OCI-LY3 (cell line): ENCODE results near the gene NOS1.

Source experiments
- H2AFZ ChIP-seq: fragments of 200-600, 300-600 bp; shearing (Covaris generic); 2 replicates; pipeline ENCODE4 v1.6.0; 2014; ENCODE audit warnings: antibody characterized with exemption, low read depth, low read length
- H3K27ac ChIP-seq: fragments of 200-600, 300-600 bp; sonication (generic); 2 replicates; pipeline ENCODE4 v1.5.1; 2014; ENCODE audit warnings: mild to moderate bottlenecking, low read length, moderate library complexity, mixed read lengths
- H3K27me3 ChIP-seq: fragments of 200-600, 300-600 bp; sonication (generic); 2 replicates; pipeline ENCODE4 v1.6.1; 2014; ENCODE audit warnings: low read depth, low read length, mixed read lengths
- H3K36me3 ChIP-seq: fragments of 200-600, 300-600 bp; sonication (generic); replicated peaks from 2 replicates; pipeline ENCODE3; 2014; ENCODE audit warnings: low read depth, low read length, mixed read lengths
- H3K4me1 ChIP-seq: fragments of 300-600, 200-600 bp; sonication (generic); 2 replicates; pipeline ENCODE4 v1.6.1; 2014; ENCODE audit warnings: low read length, mixed read lengths
- H3K4me2 ChIP-seq: fragments of 200-600, 300-600 bp; sonication (generic); 2 replicates; pipeline ENCODE4 v1.6.1; 2014; ENCODE audit warnings: low read length, mixed read lengths
- H3K4me3 ChIP-seq: fragments of 300-600, 200-600 bp; sonication (generic); 2 replicates; pipeline ENCODE4 v1.5.1; 2014; ENCODE audit warnings: antibody characterized with exemption, mild to moderate bottlenecking, low read length, moderate library complexity
- H3K79me2 ChIP-seq: fragments of 300-600, 200-600 bp; shearing (Covaris generic); 2 replicates; pipeline ENCODE4 v1.6.1; 2014; ENCODE audit warnings: mild to moderate bottlenecking, low read length, mixed read lengths
- H3K9ac ChIP-seq: fragments of 300-600, 200-600 bp; shearing (Covaris generic); 2 replicates; pipeline ENCODE4 v1.6.0; 2014; ENCODE audit warnings: mild to moderate bottlenecking, low read length, moderate library complexity
- H3K9me3 ChIP-seq: fragments of 200-600, 300-600 bp; shearing (Covaris generic); 2 replicates; pipeline ENCODE4 v1.6.1; 2014; ENCODE audit warnings: low read length, mixed read lengths; ENCODE audit not compliant: insufficient read depth
- H4K20me1 ChIP-seq: fragments of 200-600, 300-600 bp; sonication (generic); 2 replicates; pipeline ENCODE4 v1.6.1; 2016; ENCODE audit warnings: low read length, mixed read lengths; ENCODE audit not compliant: insufficient read depth
- EZH2phosphoT487 ChIP-seq: fragments of 200-600 bp; shearing (Covaris generic); IDR thresholded peaks from 2 replicates; pipeline ENCODE4 v1.6.1; 2018; ENCODE audit warnings: antibody characterized with exemption, mixed run types, low read depth
- TF ChIP-seq, protein P1 (sequence below): fragments of 200-600, 300-600 bp; sonication (generic); IDR thresholded peaks from 2 replicates; pipeline ENCODE4 v1.5.1; 2014; ENCODE audit warnings: antibody characterized with exemption, low read length, low read depth

NOS1 gene

DNA sequence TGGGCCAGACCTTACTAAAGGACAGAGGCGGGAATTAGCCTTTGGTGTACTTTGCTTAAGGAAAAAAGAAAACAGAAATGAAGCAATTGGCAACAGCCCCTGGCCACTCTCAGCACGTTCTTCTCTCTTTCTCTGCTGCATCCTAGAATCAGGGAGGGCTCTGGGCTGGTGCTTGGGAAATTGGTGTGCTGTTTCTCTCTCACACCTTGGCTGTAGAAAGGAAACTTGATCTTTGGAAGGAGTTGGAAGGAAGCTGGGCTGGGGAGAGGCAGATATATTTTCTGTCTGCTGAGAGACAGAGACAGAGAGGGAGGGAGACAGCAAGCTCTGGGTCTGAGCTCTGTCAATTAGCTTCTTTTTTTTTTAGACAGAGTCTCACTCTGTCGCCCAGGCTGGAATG is 27.4 kb downstream of the NOS1 start:
- no peak overlapping the region for H3K9ac ChIP-seq
- 0 out of 2 replicates have a peak overlapping the region, but pooled peaks have one; percentile 53 for H3K4me2 ChIP-seq

DNA sequence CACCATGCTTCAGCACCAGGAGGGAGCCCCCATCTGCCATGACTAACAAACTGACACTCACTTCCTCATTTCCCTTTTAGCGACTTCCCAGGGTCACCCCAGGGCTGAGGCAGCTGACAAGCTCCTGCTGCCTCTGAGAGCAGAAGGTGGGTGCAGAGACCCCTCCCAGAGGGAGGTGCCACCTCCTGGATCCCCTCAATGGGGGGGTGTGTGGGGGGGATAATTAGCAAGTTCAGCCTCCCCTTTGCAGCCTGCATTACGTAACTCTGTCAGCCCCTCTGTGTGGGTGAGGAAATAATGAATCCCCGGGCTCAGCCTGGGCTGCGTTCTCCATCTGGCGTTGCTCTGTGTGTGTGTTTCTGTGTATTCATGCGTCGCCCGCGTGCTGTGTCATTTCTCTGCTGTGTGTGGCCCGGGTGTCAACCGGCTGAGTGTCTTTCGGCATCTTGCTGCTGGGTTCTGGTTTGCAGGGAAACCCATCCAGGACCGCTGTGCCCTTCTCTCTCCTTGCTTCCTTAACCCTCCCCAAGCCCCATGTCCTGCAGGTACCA is 28.0 kb downstream of the NOS1 start:
- Histone ChIP-seq H3K4me1 (0 out of 2 replicates have a peak, but pooled peaks cover 6% of the 10 kb centered on the region), H4K20me1 (no peaks in the 10 kb centered on the region), H3K36me3 (no peaks in the 10 kb centered on the region), H3K27me3 (peaks cover 12% of the 10 kb centered on the region; the same call in 1 of the 2 replicates), H3K9ac (no peak overlapping the region), H3K27ac (no peak overlapping the region), H3K4me3 (no peak overlapping the region), H3K9me3 (no peaks in the 10 kb centered on the region), H2AFZ (no peak overlapping the region), H3K79me2 (no peaks in the 10 kb centered on the region), H3K4me2 (peak overlapping the region; percentile 53)
- TF ChIP-seq, protein P1, sequence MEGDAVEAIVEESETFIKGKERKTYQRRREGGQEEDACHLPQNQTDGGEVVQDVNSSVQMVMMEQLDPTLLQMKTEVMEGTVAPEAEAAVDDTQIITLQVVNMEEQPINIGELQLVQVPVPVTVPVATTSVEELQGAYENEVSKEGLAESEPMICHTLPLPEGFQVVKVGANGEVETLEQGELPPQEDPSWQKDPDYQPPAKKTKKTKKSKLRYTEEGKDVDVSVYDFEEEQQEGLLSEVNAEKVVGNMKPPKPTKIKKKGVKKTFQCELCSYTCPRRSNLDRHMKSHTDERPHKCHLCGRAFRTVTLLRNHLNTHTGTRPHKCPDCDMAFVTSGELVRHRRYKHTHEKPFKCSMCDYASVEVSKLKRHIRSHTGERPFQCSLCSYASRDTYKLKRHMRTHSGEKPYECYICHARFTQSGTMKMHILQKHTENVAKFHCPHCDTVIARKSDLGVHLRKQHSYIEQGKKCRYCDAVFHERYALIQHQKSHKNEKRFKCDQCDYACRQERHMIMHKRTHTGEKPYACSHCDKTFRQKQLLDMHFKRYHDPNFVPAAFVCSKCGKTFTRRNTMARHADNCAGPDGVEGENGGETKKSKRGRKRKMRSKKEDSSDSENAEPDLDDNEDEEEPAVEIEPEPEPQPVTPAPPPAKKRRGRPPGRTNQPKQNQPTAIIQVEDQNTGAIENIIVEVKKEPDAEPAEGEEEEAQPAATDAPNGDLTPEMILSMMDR: no peak
- TF ChIP-seq EZH2phosphoT487: no peak

More for the DNA sequence above, 27.4 kb downstream of the NOS1 start:
- H3K9me3 ChIP-seq: no peaks in the 10 kb centered on the region
- no peaks in the 10 kb centered on the region for H3K79me2 ChIP-seq
- no peak overlapping the region for H3K27ac ChIP-seq
- H3K4me1 ChIP-seq: 0 out of 2 replicates have a peak, but pooled peaks cover 6% of the 10 kb centered on the region
- H4K20me1 ChIP-seq: no peaks in the 10 kb centered on the region
- no peaks in the 10 kb centered on the region for H3K36me3 ChIP-seq
- no peak overlapping the region for H3K4me3 ChIP-seq
- no peak overlapping the region for H2AFZ ChIP-seq
- H3K27me3 ChIP-seq: peaks cover 12% of the 10 kb centered on the region; the same call in 1 of the 2 replicates
- TF ChIP-seq EZH2phosphoT487: no peak
- TF ChIP-seq, protein P1: no peak

DNA sequence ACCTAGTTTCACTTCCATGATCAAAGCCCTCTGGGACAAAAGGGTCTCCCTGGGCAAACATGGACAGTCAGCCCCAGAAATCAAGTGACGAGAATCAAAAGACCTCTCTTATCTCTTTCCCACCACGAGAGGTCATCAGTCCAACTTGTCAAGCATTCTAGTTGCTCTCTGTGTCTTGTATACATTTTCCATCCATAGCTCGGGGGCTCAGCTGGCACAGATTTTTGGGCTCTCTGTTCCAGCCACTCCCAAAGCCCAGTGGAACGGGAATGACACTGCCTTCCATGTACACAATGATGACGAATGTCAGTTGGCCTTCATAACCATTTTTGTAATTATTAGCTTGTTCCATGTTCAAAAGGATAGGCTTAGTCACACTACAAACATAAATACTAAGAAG is 29.7 kb downstream of the NOS1 start:
- TF ChIP-seq, protein P1: peak; percentile 34
- TF ChIP-seq EZH2phosphoT487: no peak
- Histone ChIP-seq H2AFZ (no peak overlapping the region), H3K4me1 (0 out of 2 replicates have a peak, but pooled peaks cover 6% of the 10 kb centered on the region), H3K9ac (no peak overlapping the region), H3K27ac (no peak overlapping the region), H3K9me3 (no peaks in the 10 kb centered on the region), H3K27me3 (peaks cover 18% of the 10 kb centered on the region), H3K4me3 (no peak overlapping the region), H4K20me1 (no peaks in the 10 kb centered on the region), H3K36me3 (no peaks in the 10 kb centered on the region), H3K4me2 (no peak overlapping the region), H3K79me2 (no peaks in the 10 kb centered on the region)

DNA sequence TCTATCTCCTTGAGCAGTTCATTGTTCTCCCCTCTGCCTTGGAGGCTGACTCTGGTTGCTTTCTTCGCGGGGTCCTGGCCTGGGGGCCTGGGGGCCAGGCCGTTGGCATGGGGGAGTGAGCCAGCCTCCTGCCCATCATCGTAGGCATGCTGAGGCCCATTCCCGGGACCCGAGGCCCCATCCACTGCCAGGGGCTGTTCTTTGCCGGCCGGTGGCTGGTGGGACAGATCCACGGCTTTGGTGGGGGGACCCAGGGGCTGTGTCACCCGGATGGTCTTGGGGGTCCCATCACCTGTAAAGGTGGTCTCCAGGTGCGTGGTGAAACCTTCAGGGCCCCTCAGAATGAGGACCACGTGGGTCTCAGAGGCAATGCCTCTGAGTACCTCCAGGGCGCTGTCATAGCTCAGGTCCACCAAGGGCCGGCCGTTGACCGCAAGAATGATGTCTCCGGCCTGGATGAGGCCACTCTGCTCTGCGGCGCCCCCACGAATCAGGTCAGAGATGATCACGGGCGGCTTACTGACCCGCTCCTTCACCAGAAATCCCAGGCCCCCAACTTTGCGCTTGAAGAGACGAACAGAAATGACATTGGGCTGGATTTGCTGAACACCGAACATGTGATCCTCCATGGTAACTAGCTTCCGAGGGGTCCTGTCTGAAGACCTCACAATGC is 30.8 kb downstream of the NOS1 start:
- no peaks in the 10 kb centered on the region for H3K9me3 ChIP-seq
- H3K27me3 ChIP-seq: peaks cover 21% of the 10 kb centered on the region
- no peaks in the 10 kb centered on the region for H3K36me3 ChIP-seq
- no peak overlapping the region for H3K4me2 ChIP-seq
- no peaks in the 10 kb centered on the region for H3K79me2 ChIP-seq
- H4K20me1 ChIP-seq: no peaks in the 10 kb centered on the region
- H2AFZ ChIP-seq: no peak overlapping the region
- no peak overlapping the region for H3K9ac ChIP-seq
- no peak for TF ChIP-seq EZH2phosphoT487
- TF ChIP-seq, protein P1: no peak
- 0 out of 2 replicates have a peak, but pooled peaks cover 6% of the 10 kb centered on the region for H3K4me1 ChIP-seq
- no peak overlapping the region for H3K4me3 ChIP-seq
- no peak overlapping the region for H3K27ac ChIP-seq
